ENCODE results near the gene OLFM4. TPM values are rescaled to one million over a fixed set of nuclear protein-coding genes. Genes with fewer than 3 reads are reported as not detected.

The OLFM4 gene
- polyA plus RNA-seq, 2 of the 4 experiments (the other 2 are of a cell fraction): not detected

GRCh38 chr13:53038993-53039392 is 10.4 kb downstream of the OLFM4 start:
- Histone ChIP-seq H3K27ac (no peak overlapping the region), H3K4me2 (no peak overlapping the region), H3K4me3 (no peak overlapping the region), H3K9me3 (no peaks in the 10 kb centered on the region), H3K4me1 (no peaks in the 10 kb centered on the region)
- no peak for FAIRE-seq
- 0% methylated on average over 1 of the region's 1 CpG for WGBS (ENCODE audit: missing lambda C conversion rate)
- CTCF ChIA-PET: no interaction called here
- POLR2A ChIA-PET: no interaction called here
- TF ChIP-seq FOXS1 (CRISPR knock-in tag; IDR thresholded peaks at IDR 0.05): no peak
- no peak for TF ChIP-seq POLR2A (IDR thresholded peaks at IDR 0.05; ENCODE audit: low read length)
- TF ChIP-seq GATA3 (IDR thresholded peaks at IDR 0.05; ENCODE audit: borderline replicate concordance): no peak
- TF ChIP-seq MAZ (IDR thresholded peaks at IDR 0.05; ENCODE audit: borderline replicate concordance, low read depth, low read length): no peak
- TF ChIP-seq MAFK (IDR thresholded peaks at IDR 0.05; ENCODE audit: partially characterized antibody): no peak
- no peak for TF ChIP-seq ZC3H11A (IDR thresholded peaks at IDR 0.05)
- no peak for TF ChIP-seq JUNB (IDR thresholded peaks at IDR 0.05)
- TF ChIP-seq HOXA7 (CRISPR knock-in tag; IDR thresholded peaks at IDR 0.05): no peak
- TF ChIP-seq ELK1 (IDR thresholded peaks at IDR 0.05; ENCODE audit: low read depth, low read length): no peak
- no peak for TF ChIP-seq MAX (IDR thresholded peaks at IDR 0.05)
- TF ChIP-seq NPAS2 (CRISPR knock-in tag; IDR thresholded peaks at IDR 0.05; ENCODE audit: borderline replicate concordance): no peak
- TF ChIP-seq RCOR1 (IDR thresholded peaks at IDR 0.05; ENCODE audit: low read depth, low read length): no peak
- TF ChIP-seq FOSB (CRISPR knock-in tag; IDR thresholded peaks at IDR 0.05): no peak
- no peak for TF ChIP-seq BHLHE40 (IDR thresholded peaks at IDR 0.05; ENCODE audit: low read depth, low read length)
- no peak for TF ChIP-seq CTCF (IDR thresholded peaks at IDR 0.05)
- DNase-seq (ENCODE audit: low read depth in 1 of 2, low spot score in 1 of 2): no peak
- no peak for ATAC-seq

- no peak overlapping the region for H3K4me3 ChIP-seq
- WGBS (ENCODE audit: missing lambda C conversion rate): 4% methylated on average over 3 of the region's 3 CpGs
- no peak for DNase-seq (ENCODE audit: low read depth in 1 of 2, low spot score in 1 of 2)
- H3K27ac ChIP-seq: no peak overlapping the region
- no peak for TF ChIP-seq CEBPB (IDR thresholded peaks at IDR 0.05)
- no peak for TF ChIP-seq ESRRA (IDR thresholded peaks at IDR 0.05; ENCODE audit: borderline replicate concordance, low read length)
- TF ChIP-seq HOXB5 (CRISPR knock-in tag; IDR thresholded peaks at IDR 0.05): no peak
- no peak for TF ChIP-seq POLR2AphosphoS2 (conservative IDR thresholded peaks at IDR 0.05; ENCODE audit: low read length)
- TF ChIP-seq NR3C1 (IDR thresholded peaks at IDR 0.05): no peak
- no peak for TF ChIP-seq BCL3 (IDR thresholded peaks at IDR 0.05)
- TF ChIP-seq RNF2 (IDR thresholded peaks at IDR 0.05; ENCODE audit: borderline replicate concordance, low read depth): no peak
- no peak for TF ChIP-seq MYC (IDR thresholded peaks at IDR 0.05; ENCODE audit: borderline replicate concordance, low read length)
- no peak for TF ChIP-seq CBX8 (IDR thresholded peaks at IDR 0.05)
- no peak for TF ChIP-seq RAD21 (conservative IDR thresholded peaks at IDR 0.05 in 1 of 2, IDR thresholded peaks at IDR 0.05 in 1 of 2)
- TF ChIP-seq ATOH8 (CRISPR knock-in tag; IDR thresholded peaks at IDR 0.05; ENCODE audit: low read depth): no peak
- no peak for TF ChIP-seq NFE2L2 (conservative IDR thresholded peaks at IDR 0.05; ENCODE audit: low read length)
- ATAC-seq: no peak
- POLR2A ChIA-PET: no interaction called here
- CTCF ChIA-PET: no interaction called here
- FAIRE-seq: no peak
- no peaks in the 10 kb centered on the region for H3K9me3 ChIP-seq
- H3K4me1 ChIP-seq: no peaks in the 10 kb centered on the region
- no peak overlapping the region for H3K4me2 ChIP-seq
Measured at GRCh38 chr13:53041968-53042516, 13.4 kb downstream of the OLFM4 start.
